Activated T-cell treated with anti-CD3 and anti-CD28 coated beads, Interleukin-2, amount 50 U/mL, for 48 hours (primary cell): ENCODE measurements around the gene KRTAP21-3.
"Not testable (repeated sequence)": the region's sequence is repeated elsewhere in the genome, so short reads cannot be mapped to it uniquely, and the experiment has no call there.

ENCODE experiments used
- DNase-seq, 2 experiments: peaks; one replicate each; pipeline ENCODE4 v3.0.0-alpha.2; 2020

The KRTAP21-3 gene

GRCh38 chr21:30718239-30718909, at the start of gene KRTAP21-3:
TSS of gene KRTAP21-3 (minus strand) at chr21:30718777. CDS start at chr21:30718759, 18 bp downstream.
- no peak for DNase-seq

DNA sequence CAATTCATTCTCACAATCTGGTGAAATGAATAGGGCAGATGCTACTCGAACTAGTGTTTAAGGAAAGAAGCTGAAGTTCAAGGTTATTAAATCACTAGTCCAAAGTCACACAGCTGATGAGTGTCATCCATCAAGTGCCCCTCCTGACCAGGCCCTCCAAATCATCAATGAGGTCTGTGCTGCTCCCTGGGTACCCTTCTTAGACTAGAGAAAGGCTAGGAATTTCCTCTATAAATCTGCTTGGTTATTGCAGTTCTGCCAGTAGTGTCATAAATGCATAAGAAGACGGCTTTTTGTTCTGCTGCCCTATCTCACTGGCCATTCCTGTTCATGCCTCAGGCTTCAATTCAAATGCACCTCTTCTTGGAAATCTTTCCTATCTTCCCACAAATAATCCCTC, 42.2 kb upstream of the KRTAP21-3 start:
- no peak for DNase-seq

- no peak for DNase-seq
These were observed 39.7 kb upstream of the KRTAP21-3 start for GRCh38 chr21:30758306-30758705.

DNA sequence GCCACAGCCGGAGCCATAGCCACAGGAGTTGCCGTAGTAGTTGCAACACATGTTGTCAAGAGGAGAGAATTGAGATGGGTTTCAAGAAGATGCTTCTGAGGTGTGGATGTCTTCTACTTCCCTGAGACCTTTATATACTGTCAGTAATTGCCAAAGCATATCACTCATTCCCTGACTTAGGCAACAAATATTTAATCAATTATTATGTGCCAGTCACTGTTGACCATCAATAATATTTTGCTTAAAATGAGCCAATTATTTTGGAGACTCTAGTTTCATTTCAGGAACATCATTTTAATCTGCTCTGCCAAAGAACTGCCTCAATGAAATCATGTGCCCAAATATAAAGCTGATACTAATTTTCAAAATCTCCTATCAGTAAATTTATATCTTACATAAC, 36.8 kb upstream of the KRTAP21-3 start, which contains the start of gene KRTAP21-1:
TSS of gene KRTAP21-1 (minus strand) at position 101 of the 400 bp plus-strand sequence. CDS start at position 51, 50 bp downstream.
- DNase-seq: not testable (repeated sequence)

GRCh38 chr21:30747159-30747558, 28.6 kb upstream of the KRTAP21-3 start, which contains the start of gene KRTAP21-2:
TSS of gene KRTAP21-2 (minus strand) at chr21:30747259. CDS start at chr21:30747202, 57 bp downstream.
- DNase-seq: no peak

DNA sequence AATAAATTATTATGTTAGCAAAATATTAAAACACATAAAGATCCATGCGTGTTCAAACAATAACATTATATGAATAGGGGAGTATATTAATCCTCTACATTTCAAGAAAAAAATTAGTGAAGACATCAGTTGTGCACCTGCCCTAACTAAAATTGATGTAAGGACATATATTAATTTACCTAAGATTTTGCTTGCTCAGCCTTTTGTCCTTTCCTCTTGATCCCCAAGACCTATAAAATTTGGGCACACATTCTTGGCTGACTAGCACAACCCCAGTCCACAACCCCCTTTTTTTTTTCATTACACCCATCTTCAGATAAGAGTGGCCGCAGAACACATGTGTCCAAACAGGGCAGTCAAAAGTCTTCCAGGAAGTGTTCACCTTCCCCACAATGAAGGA, 21.9 kb upstream of the KRTAP21-3 start:
- no peak for DNase-seq

DNA sequence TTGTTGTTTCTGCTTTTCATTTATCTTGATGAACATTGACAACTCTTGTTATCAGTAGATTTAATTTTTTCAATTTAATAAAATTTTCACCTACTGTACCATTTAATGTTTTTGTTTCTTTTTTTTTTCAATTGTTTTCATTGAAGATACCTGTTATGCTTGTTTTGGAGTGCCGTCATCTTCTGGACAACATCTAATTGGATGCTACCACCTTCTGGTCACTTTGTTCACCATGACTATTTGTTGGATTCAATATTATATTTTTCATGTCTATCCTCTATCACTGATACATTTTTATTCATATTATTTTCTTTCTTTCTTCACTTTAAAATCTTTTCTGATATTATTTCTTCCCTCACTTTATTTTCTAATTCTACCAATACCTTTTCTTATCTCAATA, 14.4 kb upstream of the KRTAP21-3 start:
- DNase-seq: no peak

DNA sequence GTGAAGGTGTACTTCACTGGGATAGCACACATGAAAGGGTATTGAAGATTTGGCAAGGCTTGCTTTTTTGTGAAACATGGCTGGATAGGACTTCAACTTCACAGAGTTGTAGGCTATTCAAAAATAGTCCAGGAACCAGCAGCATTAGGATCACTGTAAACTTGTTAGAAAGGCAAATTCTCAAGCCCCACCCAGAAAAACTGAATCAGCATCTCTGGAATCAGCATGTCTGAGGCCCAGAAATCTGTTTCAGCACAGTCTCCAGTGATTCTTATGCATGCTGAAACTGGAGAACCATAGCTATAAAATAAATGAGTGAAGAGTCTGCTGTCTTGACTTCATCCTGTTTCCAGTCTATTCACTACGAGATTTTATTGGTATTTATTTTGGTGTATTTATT, 8.1 kb upstream of the KRTAP21-3 start:
- DNase-seq: no peak

DNA sequence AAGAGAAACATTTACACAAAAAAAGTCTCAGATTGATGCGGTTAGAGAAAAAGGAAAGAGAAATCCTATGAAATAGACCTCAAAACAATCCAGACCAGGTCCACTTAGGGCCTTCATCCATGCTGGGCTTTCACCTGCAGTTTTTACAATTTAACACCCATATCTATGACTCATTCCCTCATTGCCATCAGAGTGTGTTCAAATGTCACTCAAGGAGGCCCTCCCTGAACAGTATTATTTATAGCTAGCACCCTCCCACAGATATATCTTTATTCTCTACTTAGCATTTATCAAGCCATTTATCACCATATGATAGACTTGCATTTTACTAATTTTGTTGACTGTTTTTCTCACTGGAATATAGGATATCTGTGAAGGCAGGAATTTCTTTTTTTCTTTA, 824 bp upstream of the KRTAP21-3 start:
- DNase-seq: no peak

- no peak for DNase-seq
These were observed 1.5 kb downstream of the KRTAP21-3 start for GRCh38 chr21:30717105-30717504.

GRCh38 chr21:30714946-30715345, 3.6 kb downstream of the KRTAP21-3 start:
- no peak for DNase-seq

DNA sequence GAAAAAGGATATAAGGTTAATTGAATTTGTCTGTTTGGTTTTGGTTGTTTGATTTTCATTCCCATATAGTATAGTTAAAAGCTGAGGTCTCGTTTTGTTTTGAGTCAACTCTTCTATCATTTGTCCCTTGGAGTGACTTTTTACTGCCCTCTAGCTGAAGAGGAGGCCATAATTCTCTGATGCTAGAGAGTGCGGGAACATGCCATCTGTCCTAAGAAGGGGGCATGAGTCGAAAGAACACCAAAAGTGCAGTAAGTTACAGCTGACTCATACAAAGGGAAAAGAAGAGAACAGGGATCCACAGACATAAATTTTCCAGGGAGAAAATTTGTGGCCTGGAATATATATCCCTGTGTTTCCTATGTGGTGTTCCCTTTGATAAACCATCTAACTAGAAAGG, 4.1 kb downstream of the KRTAP21-3 start:
- DNase-seq: no peak

- DNase-seq: no peak
These were observed 4.8 kb downstream of the KRTAP21-3 start for GRCh38 chr21:30713766-30714165.

DNA sequence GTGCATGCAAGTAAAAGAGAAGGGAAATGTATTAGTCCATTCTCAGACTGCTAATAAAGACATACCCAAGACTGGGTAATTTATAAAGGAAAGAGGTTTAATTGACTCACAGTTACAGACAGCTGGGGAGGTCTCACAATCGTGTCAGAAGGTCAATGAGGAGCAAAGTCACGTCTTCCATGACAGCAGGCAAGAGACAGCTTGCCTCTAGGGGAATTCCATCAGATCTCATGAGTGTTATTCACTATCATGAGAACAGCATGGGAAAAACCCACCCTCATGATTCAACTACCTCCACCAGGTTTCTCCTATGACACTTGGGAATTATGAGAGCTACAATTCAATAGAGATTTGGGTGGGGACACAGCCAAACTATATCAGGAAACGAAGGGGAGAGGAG, 8.1 kb downstream of the KRTAP21-3 start:
- DNase-seq: no peak

DNA sequence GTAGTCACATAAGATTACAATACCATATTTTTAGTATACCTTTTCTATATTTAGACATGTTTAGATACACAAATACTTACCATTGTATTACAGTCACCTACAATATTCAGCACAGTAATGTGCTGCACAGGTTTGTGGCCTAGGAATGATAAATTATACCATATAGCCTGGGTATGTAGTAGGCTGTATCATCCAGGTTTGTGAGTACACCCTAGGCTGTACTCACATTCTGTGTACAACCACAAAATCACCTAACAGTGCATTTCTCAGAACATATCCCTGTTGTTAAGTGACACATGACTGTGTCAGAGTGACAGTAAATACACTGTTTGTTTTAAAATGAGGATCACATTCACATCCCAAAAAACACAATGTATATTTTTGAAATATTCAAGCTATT, 11.2 kb downstream of the KRTAP21-3 start:
- DNase-seq: no peak

DNA sequence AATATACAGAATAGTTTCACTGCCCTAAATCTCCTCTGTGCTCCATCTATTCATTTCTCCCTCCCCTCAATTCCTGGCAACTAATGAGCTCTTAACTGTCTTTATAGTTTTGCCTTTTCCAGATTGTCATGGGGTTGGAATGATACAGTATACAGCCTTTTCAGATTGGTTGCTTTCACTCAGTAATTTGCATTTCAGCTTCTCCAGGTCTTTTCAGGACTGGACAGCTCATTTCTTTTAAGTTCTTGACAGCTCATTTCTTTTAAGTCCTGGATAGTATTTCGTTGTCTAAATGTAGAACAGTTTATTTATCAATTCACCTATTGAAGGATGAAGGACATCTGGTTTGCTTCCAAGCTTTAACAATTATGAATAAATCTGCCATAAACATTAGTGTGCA, 22.6 kb downstream of the KRTAP21-3 start:
- no peak for DNase-seq

GRCh38 chr21:30689822-30690221, 28.8 kb downstream of the KRTAP21-3 start:
- no peak for DNase-seq

GRCh38 chr21:30684506-30684905, 34.1 kb downstream of the KRTAP21-3 start:
- DNase-seq: no peak

DNA sequence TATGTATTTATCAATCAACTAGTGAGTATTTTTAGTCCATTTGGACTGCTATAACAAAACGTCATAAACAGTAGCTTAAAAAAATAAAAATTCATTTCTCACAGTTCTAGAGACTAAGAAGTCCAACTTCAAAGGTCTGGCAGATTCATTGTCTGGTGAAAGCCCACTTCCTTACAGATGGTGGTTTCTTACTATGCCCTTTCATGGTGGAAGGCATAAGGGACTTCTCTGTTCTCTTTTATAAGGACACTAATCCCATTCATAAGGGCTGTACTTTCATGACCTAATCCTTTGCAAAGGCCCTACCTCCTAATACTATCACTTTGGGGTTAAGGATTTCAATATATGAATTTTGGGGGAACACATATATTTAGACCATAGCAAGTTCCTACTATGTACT, 38.0 kb downstream of the KRTAP21-3 start:
- DNase-seq: no peak

- DNase-seq: no peak
These were observed 41.8 kb downstream of the KRTAP21-3 start for GRCh38 chr21:30676737-30677136.

- no peak for DNase-seq
These were observed 44.3 kb downstream of the KRTAP21-3 start for GRCh38 chr21:30674312-30674711.

DNA sequence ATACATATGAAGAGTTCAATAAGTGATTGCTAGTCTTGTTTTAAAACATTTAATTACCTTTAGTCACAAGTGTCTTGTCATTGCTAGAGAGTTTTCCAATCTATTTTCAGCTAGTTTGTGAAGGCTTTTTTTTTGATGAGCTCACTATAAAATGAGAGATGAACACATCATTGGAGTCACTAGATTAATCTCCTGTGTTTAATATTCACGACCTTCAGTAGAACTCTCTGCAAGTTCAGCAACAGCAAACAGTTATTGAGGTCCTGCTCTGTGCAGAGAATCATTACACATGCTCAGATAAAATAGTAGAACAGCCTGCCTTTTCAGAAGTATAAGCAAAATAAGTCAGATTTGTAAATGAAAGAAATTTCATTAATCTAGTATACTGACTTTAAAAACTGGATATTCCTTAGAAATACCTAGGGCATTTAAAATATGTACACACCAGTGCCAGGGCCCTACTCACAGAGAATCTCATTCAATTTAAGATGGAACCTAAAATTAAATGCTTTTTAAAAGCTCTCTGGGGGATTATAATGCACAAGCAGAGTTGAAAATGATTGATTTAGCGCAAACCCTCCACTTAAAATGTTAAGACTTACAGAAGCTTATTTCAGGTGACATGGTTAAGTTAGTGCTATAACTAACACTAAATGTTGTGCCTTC, 45.5 kb downstream of the KRTAP21-3 start:
- no peak for DNase-seq

GRCh38 chr21:30668776-30669175, 49.8 kb downstream of the KRTAP21-3 start:
- DNase-seq: no peak
